Neutrophil (primary cell): ENCODE measurements around the gene KRTAP10-1.
"Not testable (repeated sequence)": the region's sequence is repeated elsewhere in the genome, so short reads cannot be mapped to it uniquely, and the experiment has no call there.

Source experiments
- H3K27ac ChIP-seq: fragments of 200-600 bp; sonication (generic); 2 replicates; pipeline ENCODE4 v1.5.1; 2016; ENCODE audit warnings: mild to moderate bottlenecking, moderate library complexity
- H3K27me3 ChIP-seq: fragments of 200-600 bp; sonication (generic); 2 replicates; pipeline ENCODE4 v1.6.0; 2016; ENCODE audit warnings: mild to moderate bottlenecking
- H3K36me3 ChIP-seq: fragments of 200-600 bp; sonication (generic); 2 replicates; pipeline ENCODE4 v1.5.1; 2017
- H3K4me1 ChIP-seq, 2 experiments: fragments of 200-600 bp in 1 of 2; sonication (generic) in 1 of 2; 1 replicate in 1 of 2; 2 replicates in 1 of 2; pipeline versions ENCODE4 v1.5.1 to v1.6.1; 2013 to 2016; ENCODE audit warnings: low read depth in 1 of 2, low read length in 1 of 2, mild to moderate bottlenecking in 1 of 2, moderate library complexity in 1 of 2; ENCODE audit not compliant: control insufficient read depth in 1 of 2, insufficient read depth in 1 of 2
- H3K4me3 ChIP-seq, 2 experiments: fragments of 200-600 bp in 1 of 2; sonication (generic) in 1 of 2; 1 replicate in 1 of 2; 2 replicates in 1 of 2; pipeline ENCODE4 v1.5.1; 2013 to 2016; ENCODE audit warnings: low read depth in 1 of 2, low read length in 1 of 2, mild to moderate bottlenecking in 1 of 2, moderate library complexity in 1 of 2
- H3K9me3 ChIP-seq: fragments of 200-600 bp; sonication (generic); 2 replicates; pipeline ENCODE4 v1.5.1; 2016
- CTCF ChIP-seq: fragments of 200-600 bp; sonication (generic); IDR thresholded peaks from 2 replicates; pipeline ENCODE4 v1.5.1; 2016; ENCODE audit warnings: antibody characterized with exemption

KRTAP10-1 gene

DNA sequence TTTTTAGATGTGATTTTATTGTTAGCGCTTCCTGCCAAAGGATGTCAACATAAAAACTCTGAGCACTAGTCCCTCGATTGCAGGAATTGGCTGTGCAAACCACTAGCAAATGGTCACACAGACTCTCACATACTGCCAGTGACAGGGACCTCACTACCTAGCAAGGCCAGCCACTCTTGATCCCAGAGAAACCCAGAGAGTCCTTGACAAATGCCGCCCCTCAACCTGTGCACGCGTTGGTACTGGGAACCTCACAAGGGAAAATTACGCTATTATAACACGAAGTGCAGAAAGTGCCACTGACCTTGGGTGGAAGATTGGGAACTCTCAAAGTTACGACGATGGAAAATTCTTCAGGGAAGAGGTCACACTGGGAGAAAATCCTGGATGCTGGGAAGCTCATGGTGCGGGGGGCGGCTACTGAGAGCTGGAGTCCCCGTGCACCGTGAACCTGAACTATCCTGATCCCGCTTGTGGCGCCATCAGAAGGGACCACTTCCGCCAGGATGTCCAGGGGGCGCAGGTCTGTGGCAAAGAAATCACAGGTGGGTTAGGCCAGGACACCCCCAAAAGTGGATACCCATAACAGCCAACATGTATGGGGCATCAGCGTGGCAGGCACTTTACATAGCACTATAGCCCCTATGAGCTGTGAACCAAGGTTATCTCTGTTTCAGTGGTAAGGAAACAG lies 27.6 kb upstream of the KRTAP10-1 start:
- Histone ChIP-seq H3K4me3 (no peak overlapping the region), H3K27ac (no peak overlapping the region), H3K4me1 (peaks cover 0 to 5% of the 10 kb centered on the region in 2 experiments), H3K9me3 (no peaks in the 10 kb centered on the region), H3K36me3 (no peaks in the 10 kb centered on the region), H3K27me3 (peaks cover 5% of the 10 kb centered on the region)
- no peak for TF ChIP-seq CTCF

DNA sequence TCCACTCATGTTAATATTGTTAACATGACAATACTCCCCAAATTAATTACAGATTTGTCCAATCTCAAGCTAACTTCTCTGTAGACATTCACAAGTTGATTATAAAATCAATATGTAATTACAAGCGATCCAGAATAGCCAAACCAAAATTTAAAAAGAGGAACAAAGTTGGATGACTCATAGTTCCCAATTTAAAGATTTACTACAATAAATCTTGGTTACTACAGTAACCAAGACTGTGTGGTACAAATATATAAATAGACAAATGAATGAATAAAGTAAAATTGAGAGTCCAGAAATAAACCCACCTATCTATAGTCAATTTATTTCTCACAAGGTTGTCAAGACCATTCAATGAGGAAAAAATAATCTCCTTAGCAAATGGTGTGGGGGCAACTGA lies 26.4 kb upstream of the KRTAP10-1 start:
- Histone ChIP-seq H3K36me3 (no peaks in the 10 kb centered on the region), H3K4me3 (no peak overlapping the region), H3K9me3 (no peaks in the 10 kb centered on the region), H3K4me1 (peaks cover 0 to 5% of the 10 kb centered on the region in 2 experiments), H3K27me3 (peaks cover 5% of the 10 kb centered on the region), H3K27ac (no peak overlapping the region)
- TF ChIP-seq CTCF = no peak

GRCh38 chr21:44564886-44565598 lies 25.0 kb upstream of the KRTAP10-1 start:
- Histone ChIP-seq H3K9me3 (no peaks in the 10 kb centered on the region), H3K36me3 (no peaks in the 10 kb centered on the region), H3K27me3 (peaks cover 7% of the 10 kb centered on the region), H3K4me1 (peaks cover 0 to 5% of the 10 kb centered on the region in 2 experiments), H3K4me3 (no peak overlapping the region), H3K27ac (no peak overlapping the region)
- no peak for TF ChIP-seq CTCF

DNA sequence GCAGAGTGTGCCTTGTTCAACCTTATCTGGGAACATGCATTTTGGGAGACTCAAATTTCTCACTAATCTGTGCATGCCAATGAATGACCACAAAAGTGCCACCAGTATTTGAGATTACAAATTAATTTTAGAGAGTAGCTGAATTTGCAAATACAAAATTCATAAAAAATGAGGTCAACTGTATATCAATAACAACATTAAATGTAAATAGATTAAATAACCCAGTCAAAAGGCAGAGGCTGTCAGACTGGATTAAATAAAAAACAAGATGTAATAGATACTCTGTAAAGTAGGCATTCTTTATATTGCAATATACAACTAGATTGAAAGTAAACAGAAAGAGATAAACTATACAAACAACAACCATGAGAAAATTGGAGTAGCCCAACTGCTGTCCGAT lies 24.1 kb upstream of the KRTAP10-1 start:
- Histone ChIP-seq H3K36me3 (no peaks in the 10 kb centered on the region), H3K4me1 (peaks cover 0 to 5% of the 10 kb centered on the region in 2 experiments), H3K27ac (no peak overlapping the region), H3K9me3 (no peaks in the 10 kb centered on the region), H3K27me3 (peaks cover 12% of the 10 kb centered on the region), H3K4me3 (no peak overlapping the region)
- no peak for TF ChIP-seq CTCF

DNA sequence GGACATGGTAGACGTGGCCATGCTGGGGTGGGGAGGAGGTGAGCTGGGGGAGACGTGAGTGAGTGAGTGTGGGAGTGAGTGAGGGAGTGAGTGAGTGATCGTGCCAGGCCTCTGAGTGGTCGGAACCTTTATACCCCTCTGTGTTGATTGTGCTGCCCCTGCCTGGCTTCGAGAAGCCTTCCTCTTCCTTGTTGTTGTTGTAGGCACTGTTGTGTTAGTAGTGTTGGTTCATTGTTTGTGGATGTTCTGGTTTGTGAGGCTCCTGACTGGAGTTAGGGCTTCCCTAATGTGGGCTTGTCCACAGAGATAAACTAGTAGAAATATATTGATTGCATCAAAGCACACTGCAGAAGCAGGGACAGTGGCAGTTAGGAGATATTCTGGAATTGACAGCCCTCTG lies 18.7 kb upstream of the KRTAP10-1 start, which contains the start of gene KRTAP10-3:
TSS of gene KRTAP10-3 (minus strand) at position 101 of the 400 bp plus-strand sequence. CDS start at position 21, 80 bp downstream.
- Histone ChIP-seq H3K4me3 (no peak within 1 kb of the TSS), H3K27ac (no peak within 1 kb of the TSS), H3K9me3 (no peaks in the 10 kb centered on the region), H3K36me3 (no peaks in the 10 kb centered on the region), H3K4me1 (no peaks in the 10 kb centered on the region), H3K27me3 (peaks cover 40% of the 10 kb centered on the region)
- TF ChIP-seq CTCF = no peak

DNA sequence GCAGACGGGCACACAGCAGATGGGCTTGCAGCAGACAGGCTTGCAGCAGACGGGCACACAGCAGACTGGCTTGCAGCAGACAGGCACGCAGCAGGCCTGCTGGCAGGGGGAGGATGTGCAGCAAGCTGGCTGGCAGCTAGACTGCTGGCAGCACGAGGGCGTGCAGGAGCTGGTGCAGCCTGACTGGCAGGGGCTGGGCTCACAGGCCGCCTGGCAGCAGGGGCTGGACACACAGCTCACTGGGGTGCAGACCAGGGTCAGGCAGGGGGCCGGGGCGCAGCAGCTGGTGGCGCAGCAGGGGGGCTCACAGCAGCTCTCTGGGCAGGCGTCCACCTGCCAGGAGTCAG lies 18.3 kb upstream of the KRTAP10-1 start:
- not testable (repeated sequence) for H3K27ac ChIP-seq, H3K36me3 ChIP-seq, H3K4me3 ChIP-seq, H3K9me3 ChIP-seq, H3K4me1 ChIP-seq
- H3K27me3 ChIP-seq = peaks cover 41% of the 10 kb centered on the region
